Activated T-cell treated with anti-CD3 and anti-CD28 coated beads, Interleukin-2, amount 50 U/mL, for 72 hours (primary cell): ENCODE results near the gene COQ2. TPM values are rescaled to one million over a fixed set of nuclear protein-coding genes. Genes with fewer than 3 reads are reported as not detected.
A peak's percentile ranks its signal among the peaks of the same experiment; 100 is the strongest.
"Not testable (repeated sequence)": the region's sequence is repeated elsewhere in the genome, so short reads cannot be mapped to it uniquely, and the experiment has no call there.

Source experiments
- ATAC-seq, 2 donors: fragments of 150-1000 bp; cut with Tn5 transposase; replicated peaks in 1 of 2; 2 replicates each; pipeline ENCODE4 v1.10.0; 2021; ENCODE audit warnings: moderate library complexity in 2 of 2, mild to moderate bottlenecking in 1 of 2
- DNase-seq, 2 donors: peaks; one replicate each; pipeline ENCODE4 v3.0.0; 2021 to 2022; ENCODE audit warnings: mixed read lengths in 1 of 2
- H3K27ac Mint-ChIP-seq: one replicate; pipeline ENCODE4 v1.8.0; 2022; ENCODE audit warnings: mild to moderate bottlenecking, moderate library complexity, mixed read lengths
- H3K27me3 Mint-ChIP-seq: one replicate; pipeline ENCODE4 v1.8.0; 2022; ENCODE audit warnings: low read depth, mixed read lengths
- H3K36me3 Mint-ChIP-seq, 2 donors: one replicate each; pipeline ENCODE4 v1.8.0; 2022; ENCODE audit warnings: mixed read lengths in 2 of 2, mild to moderate bottlenecking in 1 of 2; ENCODE audit not compliant: insufficient read depth in 2 of 2
- H3K4me1 Mint-ChIP-seq: one replicate; pipeline ENCODE4 v1.8.0; 2022; ENCODE audit warnings: low read depth, mixed read lengths
- H3K4me3 Mint-ChIP-seq, 2 donors: one replicate each; pipeline ENCODE4 v1.8.0; 2022; ENCODE audit warnings: mild to moderate bottlenecking in 2 of 2, mixed read lengths in 2 of 2, moderate library complexity in 2 of 2
- H3K9me3 Mint-ChIP-seq, 2 donors: one replicate each; pipeline ENCODE4 v1.8.0; 2022; ENCODE audit warnings: mixed read lengths in 2 of 2
- total RNA-seq, 2 donors: library from RNA; stranded (reverse); gene quantifications; one replicate each; pipeline ENCODE4 v1.2.3, GENCODE V29; 2022

The COQ2 gene
- total RNA-seq, 2 donors from 2014 or later: 15.9 to 19.4 TPM

DNA sequence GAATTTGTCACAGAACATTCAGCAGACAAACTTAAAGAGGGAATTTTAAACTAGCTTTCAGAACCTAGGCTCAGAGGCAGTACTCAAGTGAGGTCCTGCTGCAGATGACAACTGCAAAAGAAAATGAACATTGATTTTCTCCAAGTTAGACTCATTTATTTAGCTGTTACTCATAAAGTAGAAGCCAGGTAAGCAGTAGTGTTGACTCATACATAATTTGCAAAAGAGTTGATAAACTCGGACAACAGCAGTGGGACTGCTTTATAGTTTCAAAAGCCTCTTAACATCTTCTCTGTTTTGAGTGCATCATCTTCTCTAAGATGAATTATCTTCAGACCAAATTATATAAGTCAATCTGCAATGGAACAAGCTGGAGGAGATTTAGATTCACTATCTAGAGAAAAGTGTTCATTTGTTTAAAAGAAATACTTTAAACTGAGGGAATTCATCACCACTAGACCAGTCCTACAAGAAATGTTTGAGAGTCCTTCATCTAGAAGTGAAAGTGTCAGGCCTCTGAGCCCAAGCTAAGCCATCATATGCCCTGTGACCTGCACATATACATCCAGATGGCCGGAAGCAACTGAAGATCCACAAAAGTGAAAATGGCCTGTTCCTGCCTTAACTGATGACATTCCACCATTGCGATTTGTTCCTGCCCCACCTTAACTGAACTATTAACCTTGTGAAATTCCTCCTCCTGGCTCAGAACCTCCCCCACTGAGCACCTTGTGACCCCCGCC, 49.5 kb downstream of the COQ2 start:
- Mint-ChIP-seq H3K27ac (peak overlapping the region; percentile 75), H3K36me3 (peaks cover 3% of the 10 kb centered on the region in 2 donors), H3K27me3 (peaks cover 22% of the 10 kb centered on the region), H3K9me3 (peaks cover 0 to 1% of the 10 kb centered on the region in 2 donors), H3K4me1 (peaks cover 52% of the 10 kb centered on the region), H3K4me3 (peak overlapping the region; percentile 64 to 76)
- ATAC-seq (peak; percentile 61 to 66), DNase-seq (no peak)

DNA sequence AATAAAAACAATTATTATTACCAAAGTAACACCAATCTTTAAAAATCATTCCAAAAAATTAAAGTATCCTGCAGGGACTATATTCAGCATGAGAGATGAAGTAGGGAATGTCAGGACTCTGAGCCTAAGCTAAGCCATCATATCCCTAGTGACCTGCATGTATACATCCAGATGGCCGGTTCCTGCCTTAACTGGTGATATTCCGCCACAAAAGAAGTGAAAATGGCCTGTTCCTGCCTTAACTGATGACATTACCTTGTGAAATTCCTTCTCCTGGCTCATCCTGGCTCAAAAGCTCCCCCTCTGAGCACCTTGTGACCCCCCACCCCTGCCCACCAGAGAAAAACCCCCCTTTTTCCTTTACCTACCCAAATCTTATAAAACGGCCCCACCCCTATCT, 50.2 kb downstream of the COQ2 start:
- H3K4me1 Mint-ChIP-seq: peaks cover 52% of the 10 kb centered on the region
- DNase-seq, H3K27ac Mint-ChIP-seq, H3K9me3 Mint-ChIP-seq, H3K36me3 Mint-ChIP-seq, ATAC-seq: not testable (repeated sequence)
- peak overlapping the region; percentile 64 to 76 for H3K4me3 Mint-ChIP-seq
- H3K27me3 Mint-ChIP-seq: peaks cover 22% of the 10 kb centered on the region

DNA sequence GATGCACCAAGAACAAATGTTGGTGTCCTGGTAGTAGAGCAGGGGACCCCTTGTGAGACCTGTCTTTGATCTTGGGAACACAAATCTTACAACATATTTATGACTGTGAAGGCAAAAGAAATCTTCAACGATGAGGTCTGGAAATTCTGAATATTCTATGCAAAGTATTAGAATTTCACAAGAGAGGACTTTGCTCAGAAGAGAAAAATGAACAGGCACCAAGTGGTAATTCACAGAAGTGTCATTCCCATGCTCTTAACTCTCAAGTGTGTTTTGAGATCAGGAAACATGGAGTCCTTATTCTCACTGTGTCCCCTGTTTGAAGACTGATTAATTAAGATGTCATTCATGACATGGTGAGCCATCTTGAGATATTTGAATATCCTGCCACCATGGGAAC, 52.5 kb downstream of the COQ2 start:
- Mint-ChIP-seq H3K4me3 (peak overlapping the region; percentile 12 to 47), H3K9me3 (peaks cover 0 to 1% of the 10 kb centered on the region in 2 donors), H3K27ac (peak overlapping the region; percentile 36), H3K27me3 (peaks cover 16% of the 10 kb centered on the region), H3K36me3 (peaks cover 4 to 5% of the 10 kb centered on the region in 2 donors), H3K4me1 (peaks cover 52% of the 10 kb centered on the region)
- no peak for DNase-seq
- no peak for ATAC-seq

DNA sequence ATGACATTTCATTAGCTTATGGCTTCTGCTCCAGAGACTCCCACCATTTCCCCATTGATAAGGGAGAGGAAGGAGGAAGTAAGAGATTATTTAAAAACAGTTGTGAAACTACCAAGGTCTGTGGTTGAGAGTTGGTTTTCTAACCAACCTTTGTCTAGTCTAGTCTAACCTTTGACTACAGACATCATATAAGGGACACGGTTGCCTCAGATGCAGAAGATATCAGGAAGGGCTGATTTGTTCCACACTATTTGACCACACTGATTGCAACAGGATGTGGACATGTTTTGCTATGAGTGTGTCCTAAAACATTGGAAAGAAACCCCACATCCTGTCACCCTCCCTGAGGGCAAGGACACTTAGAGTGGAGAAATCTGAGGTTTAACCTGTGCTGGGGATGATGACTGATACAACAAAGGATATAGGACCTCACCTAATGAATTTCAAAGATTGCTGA, 53.0 kb downstream of the COQ2 start:
- H3K36me3 Mint-ChIP-seq: peaks cover 4 to 5% of the 10 kb centered on the region in 2 donors
- DNase-seq (peak; percentile 51 to 57), ATAC-seq (peak; percentile 77 to 80)
- peaks cover 48% of the 10 kb centered on the region for H3K4me1 Mint-ChIP-seq
- peak overlapping the region; percentile 12 to 47 for H3K4me3 Mint-ChIP-seq
- H3K9me3 Mint-ChIP-seq: peaks cover 0 to 1% of the 10 kb centered on the region in 2 donors
- H3K27ac Mint-ChIP-seq: peak overlapping the region; percentile 36
- H3K27me3 Mint-ChIP-seq: peaks cover 11% of the 10 kb centered on the region

- H3K4me3 Mint-ChIP-seq: no peak overlapping the region
Measured at GRCh38 chr4:83230928-83231327, 53.7 kb downstream of the COQ2 start.

GRCh38 chr4:83229791-83230190, 54.8 kb downstream of the COQ2 start:
- peaks cover 13% of the 10 kb centered on the region for H3K27me3 Mint-ChIP-seq
- no peak overlapping the region for H3K27ac Mint-ChIP-seq
- H3K9me3 Mint-ChIP-seq: peaks cover 0 to 1% of the 10 kb centered on the region in 2 donors
- peaks cover 35% of the 10 kb centered on the region for H3K4me1 Mint-ChIP-seq
- ATAC-seq (no peak), DNase-seq (no peak)
- H3K36me3 Mint-ChIP-seq: peaks cover 4 to 6% of the 10 kb centered on the region in 2 donors
- no peak overlapping the region for H3K4me3 Mint-ChIP-seq

More at GRCh38 chr4:83230928-83231327, 53.7 kb downstream of the COQ2 start:
- DNase-seq (no peak), ATAC-seq (no peak)
- Mint-ChIP-seq H3K27me3 (peaks cover 7% of the 10 kb centered on the region), H3K9me3 (peaks cover 0 to 1% of the 10 kb centered on the region in 2 donors), H3K27ac (peak overlapping the region; percentile 53), H3K4me1 (peaks cover 41% of the 10 kb centered on the region), H3K36me3 (peaks cover 4 to 6% of the 10 kb centered on the region in 2 donors)

GRCh38 chr4:83228231-83228630, 56.4 kb downstream of the COQ2 start:
- ATAC-seq (no peak), DNase-seq (no peak)
- peaks cover 2 to 6% of the 10 kb centered on the region in 2 donors for H3K36me3 Mint-ChIP-seq
- H3K27me3 Mint-ChIP-seq: peaks cover 13% of the 10 kb centered on the region
- peaks cover 39% of the 10 kb centered on the region for H3K4me1 Mint-ChIP-seq
- peaks cover 0 to 1% of the 10 kb centered on the region in 2 donors for H3K9me3 Mint-ChIP-seq
- H3K4me3 Mint-ChIP-seq: no peak overlapping the region
- H3K27ac Mint-ChIP-seq: no peak overlapping the region

- Mint-ChIP-seq H3K27me3 (peaks cover 6% of the 10 kb centered on the region), H3K27ac (no peak overlapping the region), H3K4me3 (no peak overlapping the region), H3K9me3 (no peaks in the 10 kb centered on the region), H3K4me1 (peaks cover 42% of the 10 kb centered on the region), H3K36me3 (peaks cover 0 to 3% of the 10 kb centered on the region in 2 donors)
- no peak for DNase-seq
- ATAC-seq: no peak
Measured at GRCh38 chr4:83224502-83225197, 59.9 kb downstream of the COQ2 start.

GRCh38 chr4:83223781-83224180, 60.8 kb downstream of the COQ2 start:
- H3K36me3 Mint-ChIP-seq: peaks cover 0 to 1% of the 10 kb centered on the region in 2 donors
- no peak overlapping the region for H3K27ac Mint-ChIP-seq
- ATAC-seq (no peak), DNase-seq (no peak)
- no peaks in the 10 kb centered on the region for H3K9me3 Mint-ChIP-seq
- peaks cover 51% of the 10 kb centered on the region for H3K4me1 Mint-ChIP-seq
- no peak overlapping the region for H3K4me3 Mint-ChIP-seq
- H3K27me3 Mint-ChIP-seq: peaks cover 6% of the 10 kb centered on the region

- H3K36me3 Mint-ChIP-seq: peaks cover 0 to 1% of the 10 kb centered on the region in 2 donors
- DNase-seq: no peak
- H3K4me3 Mint-ChIP-seq: no peak overlapping the region
- no peak for ATAC-seq
- peaks cover 69% of the 10 kb centered on the region for H3K4me1 Mint-ChIP-seq
- peaks cover 6% of the 10 kb centered on the region for H3K27me3 Mint-ChIP-seq
- no peak overlapping the region for H3K27ac Mint-ChIP-seq
- H3K9me3 Mint-ChIP-seq: no peaks in the 10 kb centered on the region
Measured at GRCh38 chr4:83221897-83222441, 62.6 kb downstream of the COQ2 start.

GRCh38 chr4:83219344-83220331, 65.0 kb downstream of the COQ2 start:
- Mint-ChIP-seq H3K27me3 (no peaks in the 10 kb centered on the region), H3K36me3 (peaks cover 4 to 13% of the 10 kb centered on the region in 2 donors), H3K27ac (peak overlapping the region; percentile 97), H3K4me1 (peaks cover 76% of the 10 kb centered on the region), H3K4me3 (peak overlapping the region; percentile 71 to 85), H3K9me3 (peaks cover 0 to 2% of the 10 kb centered on the region in 2 donors)
- peak; percentile 72 to 86 for DNase-seq
- ATAC-seq: peak; percentile 57 to 66
